ENCODE results near the gene ST8SIA1. TPM values are rescaled to one million over a fixed set of nuclear protein-coding genes. Genes with fewer than 3 reads are reported as not detected.
"Not testable (repeated sequence)": the region's sequence is repeated elsewhere in the genome, so short reads cannot be mapped to it uniquely, and the experiment has no call there.

The ST8SIA1 gene
- total RNA-seq, 2 donors from 2014 or later: under 0.01 TPM; not detected in 1

DNA sequence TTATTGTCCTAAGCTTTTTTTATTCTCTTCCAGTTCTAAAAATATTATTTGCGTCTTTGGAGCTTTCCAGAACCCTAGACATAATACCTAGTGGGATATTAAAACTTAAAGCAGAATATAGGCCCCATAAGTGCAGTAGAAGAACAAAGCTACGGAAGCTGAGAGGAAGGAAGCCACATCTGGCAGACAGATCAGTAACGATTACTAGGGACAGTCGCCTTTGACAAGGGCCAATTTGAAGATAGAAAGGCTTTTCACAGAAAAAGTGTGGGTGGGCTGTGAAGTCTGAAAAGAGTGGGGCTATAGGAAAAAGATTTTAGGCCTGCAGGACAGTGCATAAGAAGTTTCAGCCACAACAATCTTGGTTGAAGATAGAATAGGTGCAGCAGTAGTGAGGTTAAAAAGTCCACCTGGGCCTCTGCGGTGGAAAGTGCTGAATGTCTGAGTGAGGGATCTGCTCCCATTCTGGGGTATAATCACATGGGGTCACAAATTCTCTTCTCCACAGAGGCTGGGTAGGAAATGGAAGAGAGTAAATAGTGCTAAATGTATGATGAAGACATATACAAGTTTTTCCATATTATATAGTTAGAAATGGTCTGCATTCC is 174.0 kb downstream of the ST8SIA1 start:
- no peaks in the 10 kb centered on the region for H3K36me3 ChIP-seq (replicated peaks in 1 of 2; ENCODE audit: insufficient read depth in 1 of 2, low read depth in 2 of 2)
- DNase-seq (no peak), ATAC-seq (no peak)
- no peaks in the 10 kb centered on the region for H3K9me3 ChIP-seq
- TF ChIP-seq, protein P1, sequence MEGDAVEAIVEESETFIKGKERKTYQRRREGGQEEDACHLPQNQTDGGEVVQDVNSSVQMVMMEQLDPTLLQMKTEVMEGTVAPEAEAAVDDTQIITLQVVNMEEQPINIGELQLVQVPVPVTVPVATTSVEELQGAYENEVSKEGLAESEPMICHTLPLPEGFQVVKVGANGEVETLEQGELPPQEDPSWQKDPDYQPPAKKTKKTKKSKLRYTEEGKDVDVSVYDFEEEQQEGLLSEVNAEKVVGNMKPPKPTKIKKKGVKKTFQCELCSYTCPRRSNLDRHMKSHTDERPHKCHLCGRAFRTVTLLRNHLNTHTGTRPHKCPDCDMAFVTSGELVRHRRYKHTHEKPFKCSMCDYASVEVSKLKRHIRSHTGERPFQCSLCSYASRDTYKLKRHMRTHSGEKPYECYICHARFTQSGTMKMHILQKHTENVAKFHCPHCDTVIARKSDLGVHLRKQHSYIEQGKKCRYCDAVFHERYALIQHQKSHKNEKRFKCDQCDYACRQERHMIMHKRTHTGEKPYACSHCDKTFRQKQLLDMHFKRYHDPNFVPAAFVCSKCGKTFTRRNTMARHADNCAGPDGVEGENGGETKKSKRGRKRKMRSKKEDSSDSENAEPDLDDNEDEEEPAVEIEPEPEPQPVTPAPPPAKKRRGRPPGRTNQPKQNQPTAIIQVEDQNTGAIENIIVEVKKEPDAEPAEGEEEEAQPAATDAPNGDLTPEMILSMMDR (IDR thresholded peaks at IDR 0.05): no peak
- no peak for TF ChIP-seq POLR2A (IDR thresholded peaks at IDR 0.05)
- H3K27ac ChIP-seq: no peak overlapping the region
- intact Hi-C loops (cut with DNase I): no loop called here
- 50 to 54% methylated on average over 5 of the region's 5 CpGs for WGBS, 2 donors
- no peaks in the 10 kb centered on the region for H3K4me1 ChIP-seq
- H3K4me3 ChIP-seq: no peak overlapping the region
- H3K27me3 ChIP-seq: no peaks in the 10 kb centered on the region

GRCh38 chr12:22149286-22149685 is 185.2 kb downstream of the ST8SIA1 start:
- H3K27ac ChIP-seq: not testable (repeated sequence)

GRCh38 chr12:22146686-22147085 is 187.8 kb downstream of the ST8SIA1 start:
- H3K27ac ChIP-seq; H3K36me3 ChIP-seq (replicated peaks in 1 of 2; ENCODE audit: insufficient read depth in 1 of 2, low read depth in 2 of 2); DNase-seq; intact Hi-C loops (cut with DNase I); ATAC-seq; H3K27me3 ChIP-seq; H3K4me3 ChIP-seq; H3K4me1 ChIP-seq; H3K9me3 ChIP-seq: not testable (repeated sequence)
- WGBS, 2 donors: 0 to 40% methylated on average over 1 to 4 of the region's 4 CpGs

More at GRCh38 chr12:22149286-22149685, 185.2 kb downstream of the ST8SIA1 start:
- H3K4me3 ChIP-seq; H3K27me3 ChIP-seq; H3K4me1 ChIP-seq; ATAC-seq; H3K36me3 ChIP-seq (replicated peaks in 1 of 2; ENCODE audit: insufficient read depth in 1 of 2, low read depth in 2 of 2); DNase-seq; H3K9me3 ChIP-seq; intact Hi-C loops (cut with DNase I): not testable (repeated sequence)
- 25 to 31% methylated on average over 4 of the region's 4 CpGs for WGBS, 2 donors

Other genes with a start within 250 kb of the ST8SIA1 start
- gene C2CD5, start 209.8 kb upstream of the ST8SIA1 start, total RNA-seq: 10 to 100 TPM; 12.2 to 32.9 TPM

Data from body of pancreas (tissue), 4 donors.